ENCODE measurements around the gene UBE2QL1.

The UBE2QL1 gene

DNA sequence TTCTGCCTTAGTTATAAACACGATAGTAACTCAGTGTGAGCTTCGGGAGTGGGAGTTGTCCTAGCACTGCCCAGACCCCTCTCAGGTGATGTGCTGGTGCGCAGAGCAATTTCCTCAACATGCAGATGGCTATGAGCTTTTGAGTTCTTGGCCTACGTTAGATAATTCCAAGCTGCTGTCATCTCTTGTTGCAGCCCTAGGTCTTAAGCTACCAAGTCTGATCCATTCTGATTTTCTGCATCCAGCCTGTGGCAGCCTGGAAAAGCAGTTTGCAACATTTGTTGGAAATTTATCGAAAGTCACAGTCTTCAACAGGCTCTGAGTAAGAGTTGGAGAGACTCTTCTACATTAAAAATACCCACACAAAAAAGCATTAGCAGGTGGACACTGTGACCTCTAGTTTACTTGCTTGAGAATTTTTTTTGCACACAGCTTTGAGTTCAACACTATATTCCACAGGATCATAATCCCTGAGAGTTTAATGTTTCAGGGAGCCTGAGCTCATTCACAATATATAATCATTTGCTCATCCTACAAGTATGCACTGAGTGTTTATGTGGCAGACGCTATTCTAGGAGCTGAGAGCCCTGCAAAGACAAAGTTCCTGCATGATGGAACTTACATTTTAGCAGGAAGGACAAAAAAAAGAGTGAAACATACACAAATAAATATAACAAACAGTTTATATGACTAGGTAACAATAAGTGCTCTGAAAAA lies 91.6 kb downstream of the UBE2QL1 start:
- no peak for DNase-seq

DNA sequence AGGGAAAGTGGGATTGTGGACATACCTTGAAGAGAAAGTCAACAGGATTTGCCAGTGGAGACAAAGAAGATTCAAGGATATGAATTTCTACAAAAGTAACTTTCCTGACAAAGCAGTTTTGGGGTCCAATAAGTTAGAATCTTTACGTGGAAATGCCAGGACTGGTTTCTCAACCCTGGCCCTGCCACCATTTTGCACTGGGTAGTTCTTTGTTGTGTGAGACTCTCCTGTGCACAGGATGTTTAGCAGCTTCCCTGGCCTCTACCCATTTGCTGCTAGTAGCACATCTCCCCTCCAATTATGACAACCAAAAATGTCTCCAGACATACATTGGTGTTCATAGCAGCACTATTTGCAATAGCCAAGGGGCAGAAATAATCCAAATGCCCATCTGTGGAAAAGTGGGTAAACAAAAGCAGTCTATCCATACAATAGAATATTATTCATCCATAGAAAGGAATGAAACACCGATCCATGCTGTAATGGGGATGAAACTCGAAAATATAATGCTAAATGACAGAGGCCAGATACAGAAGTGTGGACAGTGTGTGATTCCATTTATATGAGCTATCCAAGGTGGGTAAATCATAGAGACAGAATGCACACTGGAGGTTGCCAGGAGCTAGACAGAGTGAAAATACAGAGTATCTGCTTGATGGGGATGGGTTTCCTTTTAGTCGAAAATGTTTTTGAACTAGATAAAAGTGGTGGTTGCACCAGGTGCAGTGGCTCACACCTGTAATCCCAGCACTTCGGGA lies 92.8 kb downstream of the UBE2QL1 start:
- no peak for DNase-seq

DNA sequence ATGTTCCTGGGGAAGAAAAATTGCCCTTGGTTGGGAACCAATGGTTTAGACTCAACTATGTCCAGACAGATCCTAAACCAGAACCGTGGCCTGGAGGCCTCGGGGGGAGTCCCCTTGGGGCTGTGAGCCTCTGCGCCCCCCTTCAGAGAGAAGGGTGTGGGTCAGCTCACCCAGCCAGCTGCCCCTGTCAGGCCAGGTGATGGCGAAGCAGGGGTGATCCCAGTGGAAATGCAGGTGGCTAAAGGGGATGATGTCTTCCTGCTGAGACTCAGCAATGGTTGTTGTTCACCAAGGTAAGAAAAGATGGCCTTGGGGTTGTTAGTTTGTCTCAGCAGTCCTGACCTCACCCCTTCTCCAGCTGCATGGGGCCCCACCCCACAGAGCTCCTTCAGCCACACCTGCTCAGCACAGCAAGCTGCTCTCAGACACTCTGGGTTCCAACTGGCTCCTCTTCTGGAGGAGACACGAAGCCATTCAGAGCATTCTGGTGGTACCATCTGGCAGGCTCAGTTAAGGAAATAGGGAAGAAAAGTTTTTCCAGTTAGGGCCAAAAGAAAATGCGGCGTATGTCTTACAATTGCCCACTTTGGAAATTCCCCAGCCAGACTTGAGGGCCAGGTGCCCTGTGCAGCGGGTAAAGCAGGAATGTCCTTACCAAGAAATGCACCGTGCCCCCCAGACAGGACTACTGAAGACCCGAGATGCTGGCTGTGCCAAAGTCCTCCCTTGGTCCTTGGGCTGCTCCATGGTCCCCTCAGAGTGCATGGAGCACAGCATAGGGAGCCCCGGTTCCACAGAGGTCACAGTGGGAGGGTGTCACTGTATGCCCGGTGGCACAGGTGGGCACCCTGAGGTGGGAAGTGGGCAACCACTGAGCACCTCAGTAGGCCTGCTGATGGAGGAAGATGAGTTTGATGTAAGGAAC lies 94.0 kb downstream of the UBE2QL1 start:
- DNase-seq, result no peak

DNA sequence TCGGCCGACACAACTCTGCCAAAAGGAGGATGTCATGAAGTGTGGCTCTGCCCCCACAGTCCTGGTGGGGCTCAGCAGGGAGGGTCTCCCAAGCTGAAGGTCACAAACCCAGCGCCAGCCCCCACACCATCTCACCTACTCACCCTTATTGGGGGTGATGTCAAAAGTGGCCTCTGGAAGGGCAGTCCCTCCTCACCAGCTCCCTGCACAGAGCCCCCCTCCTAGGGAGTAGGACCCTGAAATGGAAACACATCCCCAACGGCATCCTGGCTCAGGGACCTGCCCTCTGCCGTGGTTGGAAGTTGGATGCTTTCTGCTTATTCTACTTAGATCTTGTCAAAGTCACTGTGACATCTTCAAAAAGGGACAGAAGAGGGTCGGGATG lies 94.7 kb downstream of the UBE2QL1 start:
- no peak for DNase-seq

DNA sequence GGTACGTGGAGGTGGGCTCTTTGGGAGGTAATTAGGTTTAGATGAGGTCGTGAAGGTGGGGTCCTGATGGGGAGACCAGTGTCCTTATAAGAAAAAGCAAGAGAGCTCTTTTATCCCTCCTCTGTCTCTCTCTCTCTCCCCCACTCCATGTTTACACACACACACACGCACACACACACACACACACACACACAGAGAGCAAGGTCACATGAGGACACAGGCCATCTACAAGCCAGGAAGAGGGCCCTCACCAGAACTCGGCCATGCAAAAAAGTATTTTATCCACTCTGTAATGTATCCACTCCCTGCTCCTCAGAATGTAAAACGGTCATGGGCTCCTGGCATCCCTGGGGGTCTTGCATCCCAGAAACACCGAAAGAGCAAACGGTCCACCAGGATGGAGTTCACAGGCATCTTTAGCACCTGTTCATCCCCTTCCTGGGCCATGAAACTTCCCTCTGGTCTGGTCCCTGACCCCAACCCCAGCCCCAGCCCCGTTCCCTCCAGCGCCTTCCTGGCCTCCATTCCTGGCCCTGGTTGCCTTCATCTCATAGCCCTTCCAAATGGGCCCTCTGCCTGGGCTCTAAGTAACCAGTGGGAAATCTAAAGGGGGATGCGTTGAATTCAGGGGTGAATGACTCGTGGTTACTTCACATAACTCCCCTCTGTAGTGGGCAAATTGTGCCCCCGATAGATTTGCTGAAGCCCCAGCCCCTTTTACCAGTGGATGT lies 95.3 kb downstream of the UBE2QL1 start:
- no peak for DNase-seq

Measured in right hindlimb (tissue), 1 donor.